ENCODE data around the gene ANAPC16. TPM values are rescaled to one million over a fixed set of nuclear protein-coding genes. Genes with fewer than 3 reads are reported as not detected.
A peak's percentile ranks its signal among the peaks of the same experiment; 100 is the strongest.
"Not testable (repeated sequence)": the region's sequence is repeated elsewhere in the genome, so short reads cannot be mapped to it uniquely, and the experiment has no call there.

Gene ANAPC16
- total RNA-seq, 1 donor from 2014 or later, result 33.7 TPM

GRCh38 chr10:72276013-72276387, 60.2 kb downstream of the ANAPC16 start:
- no peak for DNase-seq (ENCODE audit: low read depth)
- peak overlapping the region; percentile 98 for H3K4me3 ChIP-seq (ENCODE audit: low read depth, low read length)
- TF ChIP-seq CTCF (conservative IDR thresholded peaks at IDR 0.05; ENCODE audit: low read depth, low read length), result no peak

- TF ChIP-seq CTCF (conservative IDR thresholded peaks at IDR 0.05; ENCODE audit: low read depth, low read length), result no peak
- peak overlapping the region; percentile 98 for H3K4me3 ChIP-seq (ENCODE audit: low read depth, low read length)
- DNase-seq (ENCODE audit: low read depth), result no peak
Measured at GRCh38 chr10:72276421-72277339, 60.9 kb downstream of the ANAPC16 start.

- DNase-seq (ENCODE audit: low read depth), result no peak
- H3K4me3 ChIP-seq (ENCODE audit: low read depth, low read length), result no peak overlapping the region
- TF ChIP-seq CTCF (conservative IDR thresholded peaks at IDR 0.05; ENCODE audit: low read depth, low read length), result no peak
Measured at GRCh38 chr10:72277340-72277995, 61.7 kb downstream of the ANAPC16 start.

GRCh38 chr10:72277996-72278667, 62.3 kb downstream of the ANAPC16 start:
- TF ChIP-seq CTCF (conservative IDR thresholded peaks at IDR 0.05; ENCODE audit: low read depth, low read length), result no peak
- DNase-seq (ENCODE audit: low read depth), result no peak
- no peak overlapping the region for H3K4me3 ChIP-seq (ENCODE audit: low read depth, low read length)

- H3K4me3 ChIP-seq (ENCODE audit: low read depth, low read length), result no peak overlapping the region
- peak; percentile 6 for TF ChIP-seq CTCF (conservative IDR thresholded peaks at IDR 0.05; ENCODE audit: low read depth, low read length)
- DNase-seq (ENCODE audit: low read depth), result no peak
Measured at GRCh38 chr10:72278668-72279393, 63.0 kb downstream of the ANAPC16 start.

- DNase-seq (ENCODE audit: low read depth); H3K4me3 ChIP-seq (ENCODE audit: low read depth, low read length): not testable (repeated sequence)
Measured at GRCh38 chr10:72279587-72279986, 63.8 kb downstream of the ANAPC16 start.

GRCh38 chr10:72283131-72283530, 67.3 kb downstream of the ANAPC16 start:
- no peak for TF ChIP-seq CTCF (conservative IDR thresholded peaks at IDR 0.05; ENCODE audit: low read depth, low read length)
- H3K4me3 ChIP-seq (ENCODE audit: low read depth, low read length), result no peak overlapping the region
- DNase-seq (ENCODE audit: low read depth), result no peak
